ENCODE data around the gene OR2H2.

DNA sequence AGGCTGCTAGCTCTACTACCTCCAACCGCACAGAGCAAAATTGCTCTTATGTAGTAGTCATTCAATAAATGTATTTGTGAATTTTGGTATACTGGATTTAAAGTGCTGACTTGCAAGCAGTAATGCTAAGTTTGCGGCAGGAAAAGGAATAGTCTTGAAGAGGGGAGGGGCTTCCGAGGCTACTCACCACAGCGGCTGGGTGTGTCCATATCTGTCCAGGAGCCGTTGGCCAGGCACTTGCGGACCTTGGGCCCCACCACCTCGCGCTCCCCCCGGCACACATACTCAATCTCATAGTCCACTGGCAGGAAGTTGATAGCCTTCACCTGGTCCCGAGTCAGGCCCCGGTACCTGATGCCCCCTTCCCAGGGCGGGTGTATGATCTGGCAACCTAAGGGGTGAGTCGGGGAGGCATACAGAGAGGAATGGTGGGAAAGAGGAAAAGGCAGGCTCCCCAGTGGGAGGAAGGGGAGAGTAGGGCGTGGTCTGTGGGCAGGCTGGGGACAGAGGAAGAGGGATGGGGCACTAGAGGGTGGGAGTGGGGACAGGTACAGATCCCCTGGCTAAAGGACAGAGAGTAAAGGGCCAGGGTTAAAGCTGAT lies 46.4 kb downstream of the OR2H2 start:
- TF ChIP-seq, protein P1, sequence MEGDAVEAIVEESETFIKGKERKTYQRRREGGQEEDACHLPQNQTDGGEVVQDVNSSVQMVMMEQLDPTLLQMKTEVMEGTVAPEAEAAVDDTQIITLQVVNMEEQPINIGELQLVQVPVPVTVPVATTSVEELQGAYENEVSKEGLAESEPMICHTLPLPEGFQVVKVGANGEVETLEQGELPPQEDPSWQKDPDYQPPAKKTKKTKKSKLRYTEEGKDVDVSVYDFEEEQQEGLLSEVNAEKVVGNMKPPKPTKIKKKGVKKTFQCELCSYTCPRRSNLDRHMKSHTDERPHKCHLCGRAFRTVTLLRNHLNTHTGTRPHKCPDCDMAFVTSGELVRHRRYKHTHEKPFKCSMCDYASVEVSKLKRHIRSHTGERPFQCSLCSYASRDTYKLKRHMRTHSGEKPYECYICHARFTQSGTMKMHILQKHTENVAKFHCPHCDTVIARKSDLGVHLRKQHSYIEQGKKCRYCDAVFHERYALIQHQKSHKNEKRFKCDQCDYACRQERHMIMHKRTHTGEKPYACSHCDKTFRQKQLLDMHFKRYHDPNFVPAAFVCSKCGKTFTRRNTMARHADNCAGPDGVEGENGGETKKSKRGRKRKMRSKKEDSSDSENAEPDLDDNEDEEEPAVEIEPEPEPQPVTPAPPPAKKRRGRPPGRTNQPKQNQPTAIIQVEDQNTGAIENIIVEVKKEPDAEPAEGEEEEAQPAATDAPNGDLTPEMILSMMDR (IDR thresholded peaks at IDR 0.05; ENCODE audit: low read length), result no peak
- TF ChIP-seq EZH2phosphoT487 (IDR thresholded peaks at IDR 0.05; ENCODE audit: low read length) (no peak), EZH2 (optimal IDR thresholded peaks at IDR 0.05; ENCODE audit: low read depth, low read length) (no peak)

Measured in MM.1S (cell line).